ENCODE data around the gene DEUP1. TPM values are rescaled to one million over a fixed set of nuclear protein-coding genes. Genes with fewer than 3 reads are reported as not detected.

DEUP1 gene
- total RNA-seq, 2 experiments from 2014 or later, result not detected

- ChIA-PET POLR2A (interaction anchor here (0.9 kb wide), 1 partner anchor 46 kb away, joined by 3 read pairs; no protein-coding TSS in a partner anchor), CTCF (no interaction called here)
- DNase-seq (no peak), ATAC-seq (no peak)
- Mint-ChIP-seq H3K4me3 (no peak overlapping the region), H3K36me3 (ENCODE audit: low read depth) (no peaks in the 10 kb centered on the region), H3K9me3 (peaks cover 2% of the 10 kb centered on the region), H3K4me1 (ENCODE audit: low read depth) (no peaks in the 10 kb centered on the region), H3K27ac (no peak overlapping the region), H3K27me3 (no peaks in the 10 kb centered on the region)
- intact Hi-C loops (cut with micrococcal nuclease), result no loop called here
- TF ChIP-seq CTCF (IDR thresholded peaks at IDR 0.05), result no peak
These were observed 147.2 kb downstream of the DEUP1 start for GRCh38 chr11:93477684-93478234.

GRCh38 chr11:93478841-93479240, 148.3 kb downstream of the DEUP1 start:
- no peaks in the 10 kb centered on the region for H3K27me3 Mint-ChIP-seq
- ATAC-seq (no peak), DNase-seq (no peak)
- no peak overlapping the region for H3K4me3 Mint-ChIP-seq
- H3K36me3 Mint-ChIP-seq (ENCODE audit: low read depth), result no peaks in the 10 kb centered on the region
- no peaks in the 10 kb centered on the region for H3K4me1 Mint-ChIP-seq (ENCODE audit: low read depth)
- intact Hi-C loops (cut with micrococcal nuclease), result no loop called here
- TF ChIP-seq CTCF (IDR thresholded peaks at IDR 0.05), result no peak
- CTCF ChIA-PET, result no interaction called here
- H3K27ac Mint-ChIP-seq, result no peak overlapping the region
- H3K9me3 Mint-ChIP-seq, result no peaks in the 10 kb centered on the region
- POLR2A ChIA-PET, result no interaction called here

GRCh38 chr11:93480256-93480655, 149.7 kb downstream of the DEUP1 start:
- no peak for DNase-seq
- TF ChIP-seq CTCF (IDR thresholded peaks at IDR 0.05), result no peak
- Mint-ChIP-seq H3K4me1 (ENCODE audit: low read depth) (no peaks in the 10 kb centered on the region), H3K36me3 (ENCODE audit: low read depth) (no peaks in the 10 kb centered on the region), H3K4me3 (no peak overlapping the region), H3K27ac (no peak overlapping the region), H3K9me3 (no peaks in the 10 kb centered on the region), H3K27me3 (no peaks in the 10 kb centered on the region)
- intact Hi-C loops (cut with micrococcal nuclease), result no loop called here
- POLR2A ChIA-PET, result no interaction called here
- CTCF ChIA-PET, result no interaction called here
- no peak for ATAC-seq

- H3K9me3 Mint-ChIP-seq, result no peaks in the 10 kb centered on the region
- H3K27me3 Mint-ChIP-seq, result no peaks in the 10 kb centered on the region
- intact Hi-C loops (cut with micrococcal nuclease), result no loop called here
- H3K4me1 Mint-ChIP-seq (ENCODE audit: low read depth), result no peaks in the 10 kb centered on the region
- DNase-seq (no peak), ATAC-seq (no peak)
- TF ChIP-seq CTCF (IDR thresholded peaks at IDR 0.05), result no peak
- ChIA-PET CTCF (no interaction called here), POLR2A (no interaction called here)
- H3K4me3 Mint-ChIP-seq, result no peak overlapping the region
- no peaks in the 10 kb centered on the region for H3K36me3 Mint-ChIP-seq (ENCODE audit: low read depth)
- no peak overlapping the region for H3K27ac Mint-ChIP-seq
These were observed 150.2 kb downstream of the DEUP1 start for GRCh38 chr11:93480756-93481155.

- CTCF ChIA-PET, result no interaction called here
- Mint-ChIP-seq H3K4me1 (ENCODE audit: low read depth) (no peaks in the 10 kb centered on the region), H3K27ac (no peak overlapping the region), H3K36me3 (ENCODE audit: low read depth) (no peaks in the 10 kb centered on the region), H3K9me3 (no peaks in the 10 kb centered on the region), H3K4me3 (no peak overlapping the region), H3K27me3 (no peaks in the 10 kb centered on the region)
- no peak for DNase-seq
- intact Hi-C loops (cut with micrococcal nuclease), result no loop called here
- POLR2A ChIA-PET, result no interaction called here
- TF ChIP-seq CTCF (IDR thresholded peaks at IDR 0.05), result no peak
- ATAC-seq, result no peak
These were observed 150.7 kb downstream of the DEUP1 start for GRCh38 chr11:93481279-93481678.

Data from activated CD8-positive, alpha-beta T cell treated with anti-CD3 and anti-CD28 coated beads for 36 hours (primary cell).